Transverse colon (tissue), 4 donors: ENCODE data around the gene RGS2.

Source experiments
- CTCF ChIP-seq, 5 experiments: fragments of 200-600 bp in 3 of 5; fragments of 450-650 bp in 2 of 5; sonication (generic) in 3 of 5; IDR thresholded peaks; 1 replicate in 2 of 5; 2 replicates in 3 of 5; pipeline ENCODE4 v1.5.1; 2016 to 2017; ENCODE audit warnings: antibody characterized with exemption in 5 of 5, inconsistent platforms in 3 of 5, mild to moderate bottlenecking in 2 of 5, moderate library complexity in 1 of 5
- POLR2A ChIP-seq: fragments of 450-650 bp; IDR thresholded peaks from one replicate; pipeline ENCODE4 v1.6.1; 2016; ENCODE audit warnings: antibody characterized with exemption, mild to moderate bottlenecking, moderate library complexity
- POLR2AphosphoS5 ChIP-seq, 3 donors: sonication (generic); formaldehyde crosslinking; IDR thresholded peaks; one replicate each; pipeline ENCODE4 v1.6.1; 2016; ENCODE audit warnings: antibody characterized with exemption in 3 of 3

- TF ChIP-seq POLR2A (no peak), CTCF (IDR thresholded peaks at IDR 0.05) (no peak), POLR2AphosphoS5 (IDR thresholded peaks at IDR 0.05) (no peak)
Observed at GRCh38 chr1:192835116-192835515, 26.3 kb downstream of the RGS2 start.
